Measurements from ENCODE around the gene ISOC2.

Gene ISOC2

DNA sequence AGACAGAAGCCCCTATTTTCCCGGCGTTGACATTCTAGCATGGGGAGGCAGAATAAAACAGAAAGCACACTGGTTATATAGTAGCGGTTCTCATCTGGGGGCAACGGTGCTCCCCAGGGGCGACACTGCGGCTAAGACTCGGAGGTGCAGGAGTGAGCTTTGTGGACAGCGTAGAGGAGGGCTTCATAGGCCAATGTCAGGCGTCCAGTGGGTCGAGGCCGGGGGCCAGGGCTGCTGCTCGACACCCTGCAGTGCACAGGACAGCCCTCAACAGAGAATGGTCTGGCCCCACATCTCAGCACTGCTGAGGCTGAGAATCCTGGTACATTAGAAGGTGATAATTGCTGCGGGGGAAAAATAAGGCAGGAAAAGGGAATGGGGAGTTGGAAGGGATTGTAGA lies 16.5 kb upstream of the ISOC2 start:
- no peak for DNase-seq (ENCODE audit: low spot score)

DNA sequence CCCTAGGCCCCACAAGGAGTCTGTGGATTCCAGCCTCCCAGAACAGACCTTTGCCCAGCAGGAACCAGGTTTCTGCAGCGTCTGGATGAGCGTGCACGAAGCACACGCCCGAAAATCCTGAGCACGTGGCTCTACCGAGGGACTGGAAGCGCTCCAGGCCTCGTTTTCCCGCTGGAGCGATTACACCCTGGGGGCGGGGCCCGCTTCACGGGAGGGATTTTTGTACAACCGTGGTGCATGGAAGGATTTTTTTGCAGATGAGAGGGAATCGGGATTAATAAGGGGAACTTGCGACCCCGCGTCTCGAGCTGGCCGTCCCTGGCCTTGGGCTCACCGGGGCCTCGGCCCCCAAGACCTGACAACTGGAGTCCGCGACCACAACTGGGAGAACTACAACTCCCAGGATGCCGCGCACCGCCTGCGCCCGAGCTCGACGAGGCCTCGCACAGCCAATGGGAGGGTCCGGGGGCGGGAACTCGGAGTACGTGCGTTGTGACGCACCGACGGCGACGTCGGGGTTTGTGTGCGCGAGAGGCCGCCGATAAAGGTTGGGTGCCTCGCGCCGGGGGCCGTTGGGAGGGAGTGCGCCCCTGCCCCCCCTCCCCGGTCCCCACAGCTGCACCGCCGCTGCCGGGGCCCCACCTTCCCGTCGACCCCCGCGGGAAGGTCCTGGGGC lies 14.8 kb upstream of the ISOC2 start, which contains the start of gene ZNF628:
Gene ZNF628, plus strand, starts transcription at position 518 of the 676 bp plus-strand sequence. CDS start 3,294 bp downstream, outside the sequence.
- peak; percentile 100 for DNase-seq (ENCODE audit: low spot score)

DNA sequence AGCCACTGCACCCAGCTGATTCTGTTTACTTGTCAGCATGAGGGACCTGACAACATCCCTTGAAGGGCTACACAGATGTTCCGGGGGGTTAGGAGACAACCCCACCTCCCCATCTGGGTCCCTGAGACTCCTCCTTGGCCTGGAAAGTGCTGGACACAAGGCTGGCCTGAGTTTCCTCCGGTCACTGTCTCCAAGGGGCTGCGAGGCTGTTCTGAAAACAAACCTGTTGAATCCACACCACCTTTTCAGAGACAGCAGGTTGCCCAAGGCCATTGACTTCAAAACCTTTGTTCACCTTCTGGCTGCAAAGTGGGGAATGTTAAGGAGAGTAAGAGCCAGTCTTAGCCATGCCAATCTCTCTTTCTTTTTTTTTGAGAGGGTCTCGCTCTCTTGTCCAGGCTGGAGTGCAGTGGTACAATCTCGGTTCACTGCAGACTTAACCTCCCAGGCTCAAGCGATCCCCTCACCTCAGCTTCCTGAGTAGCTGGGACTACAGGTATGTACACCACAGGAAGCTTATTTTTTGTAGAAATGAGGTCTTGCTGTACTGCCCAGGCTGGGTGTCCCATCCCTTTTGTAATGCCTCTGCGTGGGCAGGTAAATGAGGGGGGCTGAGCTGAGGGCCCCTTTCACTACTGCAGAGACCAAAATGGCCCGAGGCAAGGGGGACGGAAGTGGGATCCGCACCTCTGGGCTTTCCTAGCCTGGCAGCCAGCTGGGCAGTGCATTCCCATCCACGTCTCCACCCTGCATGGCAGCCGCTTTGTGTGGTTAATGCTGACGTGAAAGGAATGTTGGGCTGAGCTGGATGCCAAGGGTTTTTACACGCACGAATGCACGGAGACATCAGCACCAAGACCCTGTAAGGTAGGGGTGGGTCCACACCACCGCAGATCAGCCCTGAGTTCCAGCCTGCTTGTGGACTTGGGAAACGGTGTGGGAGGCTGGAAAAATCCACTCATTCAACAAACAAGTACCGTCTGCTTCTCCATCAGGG lies 13.1 kb upstream of the ISOC2 start:
- DNase-seq (ENCODE audit: low spot score) = no peak

DNA sequence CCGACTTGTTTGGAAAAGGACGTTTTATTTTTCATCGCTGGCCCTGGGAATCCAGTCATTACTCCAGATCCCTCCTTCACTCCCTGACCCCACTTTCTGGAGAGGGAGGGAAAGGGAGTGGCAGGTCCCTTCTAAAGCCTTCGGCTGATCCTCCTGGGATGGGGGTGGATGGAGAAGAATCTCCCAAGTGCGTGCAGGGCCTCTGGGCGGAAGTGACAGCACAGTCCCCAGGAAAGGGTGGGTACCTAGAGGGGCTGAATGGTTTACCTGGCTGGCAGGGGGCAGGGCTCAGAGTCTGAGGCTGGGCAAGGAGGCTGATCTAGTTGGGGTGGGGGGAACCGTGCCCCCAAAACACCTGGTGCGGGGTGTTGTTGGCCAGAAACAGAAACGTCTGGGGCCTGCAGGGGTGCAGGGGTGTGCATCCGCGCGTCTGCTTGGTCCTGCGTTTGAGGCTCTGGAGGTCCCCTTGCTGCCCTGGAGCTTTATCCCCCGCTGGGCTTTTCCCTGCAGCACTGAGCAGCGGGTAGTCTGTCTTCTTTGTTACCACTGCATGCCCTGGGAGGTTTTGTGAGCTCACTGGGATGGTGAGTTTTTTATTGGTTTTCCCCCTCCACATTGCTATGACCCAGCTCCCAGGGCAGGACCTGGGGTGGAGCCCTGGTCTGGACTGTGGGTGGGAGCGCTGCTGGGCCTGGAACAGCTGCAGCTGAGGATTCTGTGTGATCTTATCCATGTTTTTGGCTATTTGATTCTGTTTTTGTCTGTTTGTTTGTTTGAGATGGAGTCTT lies 12.0 kb upstream of the ISOC2 start:
- no peak for DNase-seq (ENCODE audit: low spot score)

DNA sequence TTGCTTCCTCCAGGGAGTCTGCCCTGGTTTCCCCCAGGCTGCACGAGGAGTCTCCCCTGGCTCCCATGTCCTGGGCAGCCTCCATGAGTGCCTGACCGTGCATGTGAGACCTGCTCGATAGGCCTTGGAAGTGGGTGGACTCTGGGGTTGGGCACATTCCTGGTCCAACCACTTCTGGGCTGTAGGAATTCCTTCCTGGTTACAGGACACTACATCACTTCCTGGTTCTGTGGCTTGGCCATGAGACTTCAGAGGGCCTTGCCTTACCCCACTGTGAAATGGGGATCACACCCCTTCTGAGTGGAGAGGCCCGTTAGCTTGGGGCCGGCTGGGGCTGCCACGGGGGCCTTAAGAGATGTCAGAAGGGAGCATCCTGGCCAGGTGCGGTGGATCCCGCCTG lies 11.0 kb upstream of the ISOC2 start:
- peak; percentile 83 for DNase-seq (ENCODE audit: low spot score)

DNA sequence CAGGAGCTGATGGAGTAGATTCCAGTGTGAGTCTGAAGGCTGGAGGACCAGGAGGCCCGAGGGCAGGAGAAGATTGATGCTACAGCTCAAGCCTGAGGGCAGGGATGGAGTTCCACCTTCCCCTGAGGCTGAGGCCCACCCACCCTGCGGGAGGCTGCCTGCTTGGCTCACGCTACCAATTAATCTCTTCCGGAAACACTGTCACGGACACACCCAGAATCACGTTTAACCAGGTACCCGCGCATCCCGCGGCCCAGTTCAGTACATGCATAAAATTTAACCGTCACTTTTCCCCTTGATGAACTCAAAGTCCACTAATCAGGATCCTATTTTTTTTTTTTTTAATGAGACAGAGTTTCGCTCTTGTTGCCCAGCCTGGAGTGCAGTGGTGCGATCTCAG lies 9.8 kb upstream of the ISOC2 start:
- DNase-seq (ENCODE audit: low spot score) = no peak

DNA sequence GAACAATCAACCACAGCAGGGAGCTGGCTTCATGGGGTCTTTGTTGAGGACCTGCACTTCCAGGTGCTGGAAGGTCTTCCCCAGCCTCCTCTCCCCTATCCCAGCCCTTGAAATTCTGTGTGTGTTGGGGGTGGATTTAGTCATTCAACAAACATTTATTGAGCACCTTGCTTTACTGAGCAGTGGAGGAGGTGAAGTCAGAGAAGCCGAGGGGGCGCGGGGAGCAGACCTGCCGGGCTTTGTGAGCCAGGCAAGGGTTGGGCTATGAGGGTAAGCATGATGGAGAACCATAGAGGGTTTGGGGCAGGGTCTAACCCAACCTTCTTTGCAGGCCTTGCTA lies 6.6 kb upstream of the ISOC2 start:
- DNase-seq (ENCODE audit: low spot score) = no peak

DNA sequence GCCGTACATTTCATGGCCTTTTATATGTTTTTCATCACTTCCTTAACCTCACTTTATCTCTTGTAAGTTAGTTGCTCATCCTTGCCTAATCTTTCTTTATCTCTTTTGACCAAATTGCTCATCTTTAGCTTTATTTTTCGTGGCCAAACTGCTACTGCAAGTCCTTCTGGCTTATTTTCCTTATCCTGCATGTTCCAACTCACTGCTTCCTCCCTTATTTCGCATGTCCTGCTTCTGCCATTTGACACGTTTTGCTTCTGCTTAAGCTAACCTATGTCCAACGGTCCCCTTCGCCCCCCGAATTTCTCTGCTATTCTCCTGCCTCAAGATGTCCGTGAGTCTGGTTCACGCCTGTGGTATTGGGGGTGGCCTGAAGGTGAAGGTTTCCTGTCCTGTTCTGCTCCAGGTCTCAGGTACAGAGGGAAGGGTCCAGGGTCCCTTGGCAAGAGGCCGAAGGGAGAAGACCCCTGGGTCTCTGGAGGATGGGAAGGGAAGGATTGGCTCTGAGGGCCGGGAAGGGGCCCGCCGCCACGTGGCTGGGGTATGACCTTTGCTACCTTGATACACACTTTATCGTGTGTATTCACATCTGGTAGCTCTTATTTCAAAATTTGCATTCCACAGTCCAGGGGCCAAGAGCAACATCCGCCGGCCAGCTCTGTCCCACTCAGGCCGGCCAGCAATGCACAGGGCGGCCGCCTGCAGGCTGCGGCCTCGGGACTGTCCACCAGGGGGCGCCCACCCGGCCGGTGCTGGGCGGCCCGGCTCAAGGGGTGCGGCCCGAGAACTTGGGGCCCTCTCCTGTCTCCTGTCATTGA lies 6.0 kb upstream of the ISOC2 start:
- DNase-seq (ENCODE audit: low spot score) = peak; percentile 87

DNA sequence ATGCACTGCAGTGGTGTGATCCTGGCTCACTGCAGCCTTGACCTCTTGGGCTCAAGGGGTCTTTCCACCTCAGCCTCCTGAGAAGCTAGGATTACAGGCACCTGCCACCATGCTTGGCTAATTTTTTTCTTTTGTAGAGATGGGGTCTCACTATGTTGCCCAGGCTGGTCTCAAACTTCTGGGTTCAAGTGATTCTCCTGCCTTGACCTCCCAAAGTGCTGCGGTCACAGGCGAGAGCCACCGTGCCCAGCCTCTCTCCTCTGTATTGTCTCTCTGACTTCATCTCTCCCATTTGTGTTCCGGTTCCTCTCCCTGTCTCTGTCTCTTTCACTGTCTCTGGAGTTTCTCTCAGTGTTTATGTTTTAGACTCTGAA lies 4.8 kb upstream of the ISOC2 start:
- DNase-seq (ENCODE audit: low spot score) = no peak

DNA sequence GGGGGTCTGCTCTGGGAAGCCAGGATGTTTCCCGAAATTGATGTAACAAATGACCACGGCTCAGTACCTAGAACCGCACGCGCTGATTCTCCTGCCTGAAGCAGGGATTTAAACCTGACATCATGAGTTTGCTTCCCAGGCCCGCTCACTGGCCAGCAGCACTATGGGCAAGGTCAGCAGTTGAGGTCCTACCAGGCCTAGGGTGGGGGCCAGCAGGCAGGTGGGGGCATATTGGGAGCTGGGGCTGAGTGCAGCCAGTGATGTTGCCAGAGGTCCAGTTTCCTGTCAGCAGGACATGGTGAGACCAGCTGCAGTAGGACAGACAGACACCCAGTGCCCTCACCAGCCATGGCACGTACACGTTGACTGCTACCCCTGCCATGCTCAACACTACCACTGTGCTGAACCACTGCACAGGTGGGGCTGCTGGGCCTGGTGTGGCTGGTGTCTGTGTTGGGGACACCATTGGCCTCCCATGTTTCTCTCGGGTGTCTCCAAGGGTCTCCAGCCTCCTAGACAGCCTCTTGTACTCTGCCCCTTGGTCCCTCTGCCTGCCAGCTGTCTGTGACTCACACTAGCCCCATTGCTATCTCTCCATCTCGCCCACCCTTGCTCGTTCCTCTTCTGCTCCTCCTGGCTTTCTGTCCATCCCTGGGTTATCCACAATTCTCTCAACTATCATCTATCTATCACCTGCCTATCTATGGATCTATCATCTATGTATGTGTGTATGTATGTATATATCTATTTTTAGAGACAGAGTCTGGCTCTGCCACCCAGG lies 4.2 kb upstream of the ISOC2 start:
- no peak for DNase-seq (ENCODE audit: low spot score)

DNA sequence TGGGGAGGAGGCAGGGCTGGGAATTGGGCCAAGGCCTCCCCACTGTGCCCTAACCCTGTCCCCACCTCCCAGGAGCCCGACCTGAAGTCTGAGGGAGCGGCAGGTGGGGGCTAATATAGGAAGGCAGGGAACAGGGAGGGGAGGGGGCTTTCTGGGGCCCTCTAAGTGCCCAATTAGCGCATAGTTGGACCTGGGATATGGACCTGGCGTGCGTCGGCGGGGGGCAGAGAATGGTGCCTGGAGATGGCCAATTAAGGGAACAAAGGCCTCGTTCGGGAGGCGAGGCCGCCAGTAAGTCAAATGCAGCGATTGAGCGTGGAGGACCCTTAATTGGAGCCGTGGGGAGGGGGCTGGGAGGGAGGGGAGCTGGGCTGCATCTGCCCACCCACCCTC lies 3.2 kb upstream of the ISOC2 start, which contains the start of gene C19orf85:
Gene C19orf85, minus strand, starts transcription at position 90 of the 393 bp plus-strand sequence. CDS start 197 bp downstream, outside the sequence.
- no peak for DNase-seq (ENCODE audit: low spot score)

DNA sequence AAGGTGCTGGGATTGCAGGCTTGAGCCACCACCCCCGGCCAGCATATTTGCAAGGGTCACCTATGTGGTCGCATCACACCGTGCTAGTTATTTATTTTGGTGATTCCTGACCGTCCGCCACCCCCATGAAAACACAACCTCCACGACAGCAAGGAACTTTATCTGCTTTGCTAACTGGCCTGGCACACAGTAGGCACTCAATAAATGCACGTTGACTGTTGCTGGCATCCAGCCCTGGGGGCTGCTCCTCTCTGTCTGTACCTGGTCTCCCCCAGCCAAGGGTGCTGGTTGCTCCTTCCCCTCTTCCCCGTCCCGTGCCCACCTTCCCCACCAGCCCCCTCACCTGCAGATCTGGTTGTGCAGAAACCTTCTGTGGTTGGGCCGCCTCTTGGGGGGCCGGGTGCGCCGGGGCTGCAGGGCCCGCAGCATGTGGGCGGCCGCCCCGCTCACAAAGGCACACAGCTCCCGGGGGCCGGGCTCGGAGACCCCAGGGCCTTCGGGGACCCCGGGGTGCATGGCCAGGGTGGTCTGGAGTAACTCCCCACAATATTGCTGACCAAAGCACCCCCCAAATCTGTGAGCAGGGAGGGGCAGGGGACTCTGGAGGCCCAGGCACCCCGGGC lies 2.7 kb upstream of the ISOC2 start:
- no peak for DNase-seq (ENCODE audit: low spot score)

DNA sequence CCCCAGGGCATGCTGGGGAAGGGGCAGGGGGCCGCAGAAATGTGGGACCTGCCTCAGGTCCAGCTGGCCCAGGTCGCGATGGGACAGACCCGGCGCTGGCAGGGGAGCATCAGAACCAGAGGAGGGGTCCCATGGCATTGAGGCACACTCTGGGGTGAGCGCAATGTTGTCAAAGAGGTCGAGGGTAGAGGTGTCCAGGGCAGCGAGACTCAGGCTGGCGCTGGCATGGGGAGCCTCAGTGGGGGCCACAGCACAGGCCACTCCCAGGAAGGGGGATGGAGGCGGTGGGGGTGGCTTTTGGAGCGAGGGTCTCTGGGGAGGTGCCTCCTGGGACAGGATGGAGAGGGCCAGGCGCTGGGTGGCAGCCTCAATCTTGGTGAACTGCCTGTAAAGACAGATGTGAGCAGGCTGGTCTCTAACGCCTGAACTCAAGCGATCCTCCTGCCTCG lies 2.2 kb upstream of the ISOC2 start:
- no peak for DNase-seq (ENCODE audit: low spot score)

DNA sequence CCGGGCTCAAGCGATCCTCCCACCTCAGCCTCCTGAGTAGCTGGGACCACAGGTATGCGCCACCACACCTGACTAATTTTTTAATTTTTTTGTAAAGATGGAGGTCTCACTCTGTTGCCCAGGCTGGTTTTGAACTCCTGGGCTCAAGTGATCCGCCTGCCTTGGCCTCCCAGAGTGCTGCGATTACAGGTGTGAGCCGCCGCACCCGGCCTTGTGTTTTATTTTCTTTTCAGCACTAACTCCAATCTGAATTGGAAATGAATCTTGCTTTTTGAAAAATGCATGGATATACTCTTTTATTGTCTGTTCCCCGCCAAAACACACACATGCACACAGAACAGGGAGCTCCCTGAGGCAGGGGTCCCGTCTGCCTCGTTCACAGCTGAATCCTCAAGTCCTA lies 1.3 kb upstream of the ISOC2 start:
- no peak for DNase-seq (ENCODE audit: low spot score)

DNA sequence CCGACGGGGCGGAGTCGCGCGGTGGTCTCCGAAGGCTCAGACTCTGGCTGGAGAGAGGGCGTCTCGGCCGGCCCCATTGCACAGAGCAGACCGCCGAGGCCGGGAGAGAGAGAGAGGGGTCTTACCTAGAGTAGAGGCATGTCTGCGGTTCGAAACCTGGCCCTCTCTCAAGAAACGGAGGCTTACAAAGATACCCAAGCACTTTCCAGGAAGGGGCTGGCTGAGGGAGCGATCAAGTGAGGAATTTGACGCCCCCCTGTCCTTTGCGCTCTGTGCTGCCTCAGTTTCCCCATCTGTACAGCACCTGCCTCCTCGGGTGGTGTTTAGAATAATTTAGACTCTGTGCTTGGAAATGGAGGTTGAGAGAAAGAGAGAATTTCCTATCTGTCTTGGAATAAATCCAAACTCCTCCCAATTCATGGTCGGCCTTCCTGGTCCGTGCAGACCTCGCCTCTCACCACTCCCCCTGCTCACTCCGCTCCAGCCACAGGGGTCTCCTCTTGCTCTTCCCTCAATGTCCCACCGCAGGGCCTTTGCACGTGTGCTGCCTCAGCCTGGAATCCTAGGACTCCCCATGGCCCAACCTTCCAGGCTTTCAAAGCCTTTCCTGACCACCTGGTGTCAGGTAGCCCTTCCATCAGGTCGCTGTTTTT lies 658 bp upstream of the ISOC2 start:
- peak; percentile 70 for DNase-seq (ENCODE audit: low spot score)

DNA sequence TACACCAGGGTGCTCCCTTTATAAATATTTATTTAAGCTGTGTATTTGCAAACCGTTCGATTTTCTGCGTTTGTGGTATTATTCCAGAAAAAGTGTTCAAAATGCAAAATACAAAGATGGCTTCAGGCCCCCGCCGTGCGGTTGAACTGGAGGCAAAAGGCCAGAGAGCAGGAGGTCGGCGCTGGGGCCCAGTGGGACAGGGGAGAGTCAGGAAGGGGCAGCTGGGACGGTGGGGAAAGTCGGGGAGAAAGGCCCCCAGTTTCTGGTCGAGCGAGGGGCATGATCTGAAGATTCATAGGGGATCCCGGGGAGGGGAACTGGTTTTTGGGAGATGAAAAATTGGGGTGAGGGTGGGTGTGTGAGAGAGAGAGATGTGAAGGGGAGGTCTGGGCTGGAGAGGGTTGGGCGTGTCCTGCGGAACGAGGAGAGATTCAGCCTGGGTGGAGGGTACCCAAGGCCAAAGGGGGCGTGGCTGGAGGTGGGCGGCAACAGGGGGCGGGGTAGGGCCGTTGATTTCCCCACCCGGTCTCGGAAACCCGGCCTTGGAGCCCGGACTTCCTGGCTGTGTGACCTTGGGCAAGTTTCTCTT lies 678 bp downstream of the ISOC2 start:
- peak; percentile 69 for DNase-seq (ENCODE audit: low spot score)

DNA sequence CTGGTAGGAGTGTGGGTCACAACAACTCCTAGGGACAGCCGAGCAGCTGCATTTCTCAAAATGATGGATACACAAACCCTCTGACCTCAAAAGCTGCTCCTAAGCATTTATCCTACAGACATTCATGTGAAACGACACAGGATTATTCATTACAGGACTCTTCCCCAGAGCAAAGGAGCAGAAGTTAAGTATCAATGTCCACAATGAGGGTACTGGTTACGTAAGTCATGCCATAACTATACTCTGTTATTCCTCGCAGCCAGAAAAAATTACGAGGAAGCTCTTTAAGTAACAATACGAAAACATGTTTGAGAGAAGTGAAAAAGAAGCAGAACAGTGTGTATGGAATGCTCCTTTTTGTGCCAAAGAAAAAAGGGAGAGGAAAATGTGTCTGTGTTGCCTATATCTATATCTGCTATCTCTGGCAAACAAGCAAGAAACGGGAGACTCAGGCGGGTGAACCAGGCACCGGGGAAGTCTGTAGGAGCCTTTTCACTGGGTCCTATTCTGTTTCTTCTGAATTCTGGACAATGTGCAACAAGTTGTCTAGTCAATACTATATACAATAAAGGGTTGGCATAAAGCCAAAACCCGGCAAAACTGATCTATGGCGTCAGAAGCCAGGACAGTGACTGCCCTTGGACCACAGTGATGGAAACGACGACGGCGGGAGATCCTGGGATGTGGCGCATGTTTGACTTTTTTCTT lies 1.3 kb downstream of the ISOC2 start:
- no peak for DNase-seq (ENCODE audit: low spot score)

DNA sequence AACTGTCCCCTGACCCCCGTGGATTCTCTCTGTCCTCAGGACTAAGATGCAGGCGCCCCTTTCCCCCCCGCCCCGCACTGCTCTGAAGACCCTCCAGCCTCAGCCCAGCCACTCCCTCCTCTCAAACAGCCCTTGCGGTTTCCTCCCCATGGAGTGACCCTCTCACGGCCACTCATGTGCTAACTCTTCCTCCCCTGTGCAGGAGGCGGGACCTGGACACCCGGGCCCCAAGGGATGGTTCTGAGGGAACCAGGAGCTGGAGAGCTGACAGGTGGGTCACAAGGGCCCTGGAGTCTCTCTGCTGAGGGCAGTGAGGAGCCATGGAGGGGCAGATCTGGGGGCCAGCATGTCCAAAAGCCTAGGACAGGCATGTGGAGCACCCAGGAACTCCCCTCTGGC lies 1.9 kb downstream of the ISOC2 start:
- DNase-seq (ENCODE audit: low spot score) = no peak

All from hepatic stellate cell (primary cell).